OCI-LY3 (cell line): Measurements from ENCODE around the gene STIM1.

Experiments used
- H2AFZ ChIP-seq: fragments of 200-600, 300-600 bp; shearing (Covaris generic); 2 replicates; pipeline ENCODE4 v1.6.0; 2014; ENCODE audit warnings: antibody characterized with exemption, low read depth, low read length
- H3K27ac ChIP-seq: fragments of 200-600, 300-600 bp; sonication (generic); 2 replicates; pipeline ENCODE4 v1.5.1; 2014; ENCODE audit warnings: mild to moderate bottlenecking, low read length, moderate library complexity, mixed read lengths
- H3K27me3 ChIP-seq: fragments of 200-600, 300-600 bp; sonication (generic); 2 replicates; pipeline ENCODE4 v1.6.1; 2014; ENCODE audit warnings: low read depth, low read length, mixed read lengths
- H3K36me3 ChIP-seq: fragments of 200-600, 300-600 bp; sonication (generic); replicated peaks from 2 replicates; pipeline ENCODE3; 2014; ENCODE audit warnings: low read depth, low read length, mixed read lengths
- H3K4me1 ChIP-seq: fragments of 300-600, 200-600 bp; sonication (generic); 2 replicates; pipeline ENCODE4 v1.6.1; 2014; ENCODE audit warnings: low read length, mixed read lengths
- H3K4me2 ChIP-seq: fragments of 200-600, 300-600 bp; sonication (generic); 2 replicates; pipeline ENCODE4 v1.6.1; 2014; ENCODE audit warnings: low read length, mixed read lengths
- H3K4me3 ChIP-seq: fragments of 300-600, 200-600 bp; sonication (generic); 2 replicates; pipeline ENCODE4 v1.5.1; 2014; ENCODE audit warnings: antibody characterized with exemption, mild to moderate bottlenecking, low read length, moderate library complexity
- H3K79me2 ChIP-seq: fragments of 300-600, 200-600 bp; shearing (Covaris generic); 2 replicates; pipeline ENCODE4 v1.6.1; 2014; ENCODE audit warnings: mild to moderate bottlenecking, low read length, mixed read lengths
- H3K9ac ChIP-seq: fragments of 300-600, 200-600 bp; shearing (Covaris generic); 2 replicates; pipeline ENCODE4 v1.6.0; 2014; ENCODE audit warnings: mild to moderate bottlenecking, low read length, moderate library complexity
- H3K9me3 ChIP-seq: fragments of 200-600, 300-600 bp; shearing (Covaris generic); 2 replicates; pipeline ENCODE4 v1.6.1; 2014; ENCODE audit warnings: low read length, mixed read lengths; ENCODE audit not compliant: insufficient read depth
- H4K20me1 ChIP-seq: fragments of 200-600, 300-600 bp; sonication (generic); 2 replicates; pipeline ENCODE4 v1.6.1; 2016; ENCODE audit warnings: low read length, mixed read lengths; ENCODE audit not compliant: insufficient read depth
- CTCF ChIP-seq: fragments of 200-600, 300-600 bp; sonication (generic); IDR thresholded peaks from 2 replicates; pipeline ENCODE4 v1.5.1; 2014; ENCODE audit warnings: antibody characterized with exemption, low read length, low read depth
- EZH2phosphoT487 ChIP-seq: fragments of 200-600 bp; shearing (Covaris generic); IDR thresholded peaks from 2 replicates; pipeline ENCODE4 v1.6.1; 2018; ENCODE audit warnings: antibody characterized with exemption, mixed run types, low read depth

The STIM1 gene

DNA sequence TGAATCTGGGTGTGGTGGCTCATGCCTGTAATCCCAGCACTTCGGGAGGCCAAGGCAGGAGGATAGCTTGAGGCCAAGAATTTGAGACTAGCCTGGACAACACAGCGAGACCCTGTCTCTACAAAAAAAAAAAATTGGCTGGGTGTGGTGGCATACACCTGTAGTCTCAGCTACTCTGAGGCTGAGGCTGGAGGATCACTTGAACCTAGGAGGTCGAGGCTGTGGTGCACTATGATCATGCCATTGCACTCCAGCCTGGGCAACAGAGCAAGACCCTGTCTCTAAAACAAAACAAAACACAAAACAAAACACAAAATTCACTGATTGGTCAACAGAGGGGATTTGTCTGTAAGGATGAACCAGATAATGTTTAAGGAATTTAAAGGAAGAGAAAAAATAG, 113.7 kb downstream of the STIM1 start:
- H3K27ac ChIP-seq: no peak overlapping the region

GRCh38 chr11:3969613-3970012, 114.1 kb downstream of the STIM1 start:
- Histone ChIP-seq H3K4me1 (no peaks in the 10 kb centered on the region), H4K20me1 (0 out of 2 replicates have a peak, but pooled peaks cover 8% of the 10 kb centered on the region), H3K9me3 (no peaks in the 10 kb centered on the region), H2AFZ (no peak overlapping the region), H3K27me3 (no peaks in the 10 kb centered on the region), H3K9ac (no peak overlapping the region), H3K79me2 (no peaks in the 10 kb centered on the region), H3K36me3 (no peaks in the 10 kb centered on the region), H3K4me3 (no peak overlapping the region), H3K4me2 (no peak overlapping the region), H3K27ac (no peak overlapping the region)
- TF ChIP-seq CTCF: no peak
- no peak for TF ChIP-seq EZH2phosphoT487

More for the DNA sequence above, 113.7 kb downstream of the STIM1 start:
- H3K9ac ChIP-seq: no peak overlapping the region
- H3K4me2 ChIP-seq: no peak overlapping the region
- H3K27me3 ChIP-seq: no peaks in the 10 kb centered on the region
- TF ChIP-seq CTCF (no peak), EZH2phosphoT487 (no peak)
- no peaks in the 10 kb centered on the region for H3K79me2 ChIP-seq
- no peak overlapping the region for H2AFZ ChIP-seq
- H4K20me1 ChIP-seq: 0 out of 2 replicates have a peak, but pooled peaks cover 8% of the 10 kb centered on the region
- H3K36me3 ChIP-seq: no peaks in the 10 kb centered on the region
- H3K4me3 ChIP-seq: no peak overlapping the region
- no peaks in the 10 kb centered on the region for H3K9me3 ChIP-seq
- no peaks in the 10 kb centered on the region for H3K4me1 ChIP-seq

GRCh38 chr11:3970108-3970507, 114.6 kb downstream of the STIM1 start:
- H3K4me3 ChIP-seq: no peak overlapping the region
- H3K79me2 ChIP-seq: no peaks in the 10 kb centered on the region
- no peaks in the 10 kb centered on the region for H3K9me3 ChIP-seq
- H2AFZ ChIP-seq: no peak overlapping the region
- H3K4me1 ChIP-seq: no peaks in the 10 kb centered on the region
- H3K27ac ChIP-seq: no peak overlapping the region
- TF ChIP-seq EZH2phosphoT487 (no peak), CTCF (no peak)
- H3K4me2 ChIP-seq: no peak overlapping the region
- no peaks in the 10 kb centered on the region for H3K36me3 ChIP-seq
- no peak overlapping the region for H3K9ac ChIP-seq
- H4K20me1 ChIP-seq: 0 out of 2 replicates have a peak, but pooled peaks cover 8% of the 10 kb centered on the region
- no peaks in the 10 kb centered on the region for H3K27me3 ChIP-seq

- Histone ChIP-seq H3K36me3 (no peaks in the 10 kb centered on the region), H3K4me1 (no peaks in the 10 kb centered on the region), H3K27me3 (no peaks in the 10 kb centered on the region), H4K20me1 (0 out of 2 replicates have a peak, but pooled peaks cover 5% of the 10 kb centered on the region), H3K27ac (no peak overlapping the region), H3K79me2 (no peaks in the 10 kb centered on the region), H2AFZ (no peak overlapping the region), H3K9me3 (no peaks in the 10 kb centered on the region), H3K9ac (no peak overlapping the region), H3K4me3 (no peak overlapping the region), H3K4me2 (no peak overlapping the region)
- TF ChIP-seq CTCF (no peak), EZH2phosphoT487 (no peak)
Measured at GRCh38 chr11:3971756-3972404, 116.4 kb downstream of the STIM1 start.
